HCT116 (cell line): ENCODE data around the gene RAB11A. TPM values are rescaled to one million over a fixed set of nuclear protein-coding genes. Genes with fewer than 3 reads are reported as not detected.

ENCODE experiments used
- ATAC-seq: fragments of 200-7000 bp; cut with Tn5 transposase; 2 replicates; pipeline ENCODE4 v1.9.1; 2020; ENCODE audit warnings: mild to moderate bottlenecking, moderate library complexity
- BruUV-seq: library from RNA; stranded (reverse); fragments of 400-500 nt; replicated peaks from 2 replicates; lab custom pipeline; 2021; lab: Mats Ljungman, UMichigan
- CTCF ChIA-PET: fragments of 300-600 bp; sonication (Branson Sonifier 250); formaldehyde crosslinking; loops from one replicate; lab custom pipeline; 2021; ENCODE audit warnings: antibody characterized with exemption; lab: Charles Lee
- POLR2A ChIA-PET: fragments of 300-600, 350-600 bp; sonication (Branson Sonifier 250); formaldehyde crosslinking; loops from one replicate; lab custom pipeline; 2021; ENCODE audit warnings: antibody characterized with exemption; lab: Charles Lee
- RAD21 ChIA-PET, 2 experiments: fragments of 300-600 bp; sonication (Branson Sonifier 250); formaldehyde crosslinking; loops; one replicate each; lab custom pipeline; 2023; ENCODE audit warnings: low total read pairs in 2 of 2; ENCODE audit not compliant: uncharacterized antibody in 2 of 2, unreplicated experiment in 2 of 2, low non-redundant PET in 1 of 2; lab: Charles Lee
- DNase-seq: peaks from one replicate; pipeline ENCODE4 v3.0.0-alpha.2; 2010; ENCODE audit warnings: low read depth, low spot score
- H2AFZ ChIP-seq: fragments of 200-600 bp; shearing (Covaris generic), sonication (generic); 2 replicates; pipeline ENCODE4 v1.6.1; 2017; ENCODE audit warnings: low read depth, mixed run types, mixed read lengths, antibody characterized with exemption, low read length; ENCODE audit not compliant: poor library complexity, severe bottlenecking
- H3K27ac ChIP-seq: 2 replicates; pipeline ENCODE4 v1.5.1; 2012; ENCODE audit warnings: low read depth, low read length
- H3K27me3 ChIP-seq: fragments of 200-600 bp; sonication (generic); 2 replicates; pipeline ENCODE4 v1.6.1; 2016; ENCODE audit warnings: mixed run types, low read length, mixed read lengths; ENCODE audit not compliant: insufficient read depth
- H3K36me3 ChIP-seq, 2 experiments: fragments of 200-500 bp in 1 of 2; fragments of 200-600 bp in 1 of 2; sonication (Bioruptor generic) in 1 of 2; sonication (generic) in 1 of 2; 2 replicates each; pipeline versions ENCODE4 v1.5.1 to v1.6.1; 2014 to 2016; ENCODE audit warnings: low read length in 2 of 2, inconsistent platforms in 1 of 2, mixed read lengths in 1 of 2, mixed run types in 1 of 2; ENCODE audit not compliant: insufficient read depth in 2 of 2, control insufficient read depth in 1 of 2
- H3K4me1 ChIP-seq, 2 experiments: fragments of 200-600 bp in 1 of 2; sonication (generic) in 1 of 2; 2 replicates each; pipeline versions ENCODE4 v1.5.1 to v1.6.1; 2012 to 2017; ENCODE audit warnings: low read length in 2 of 2, inconsistent platforms in 1 of 2, mild to moderate bottlenecking in 1 of 2, mixed read lengths in 1 of 2, mixed run types in 1 of 2, moderate library complexity in 1 of 2; ENCODE audit not compliant: insufficient read depth in 2 of 2, control insufficient read depth in 1 of 2
- H3K4me2 ChIP-seq: fragments of 200-600 bp; sonication (generic); 2 replicates; pipeline ENCODE4 v1.6.1; 2017; ENCODE audit warnings: mixed run types, low read length, mixed read lengths
- H3K4me3 ChIP-seq, 2 experiments: fragments of 200-600 bp in 1 of 2; sonication (generic) in 1 of 2; replicated peaks in 1 of 2; 2 replicates each; pipeline ENCODE4 v1.5.1; 2011 to 2016; ENCODE audit warnings: low read length in 2 of 2, control low read depth in 1 of 2, low read depth in 1 of 2, mild to moderate bottlenecking in 1 of 2, mixed read lengths in 1 of 2, mixed run types in 1 of 2
- H3K79me2 ChIP-seq: fragments of 200-600 bp; sonication (generic); 2 replicates; pipeline ENCODE4 v1.6.1; 2017; ENCODE audit warnings: mild to moderate bottlenecking, mixed run types, low read length, moderate library complexity, mixed read lengths; ENCODE audit not compliant: insufficient read depth
- H3K9ac ChIP-seq: fragments of 200-600 bp; sonication (generic); 2 replicates; pipeline ENCODE4 v1.6.1; 2016; ENCODE audit warnings: low read length, mixed read lengths
- H3K9me2 ChIP-seq: fragments of 200-600 bp; sonication (generic), shearing (Covaris generic); 2 replicates; pipeline ENCODE4 v1.6.1; 2017; ENCODE audit warnings: mixed run types, mild to moderate bottlenecking, moderate library complexity; ENCODE audit not compliant: insufficient read depth
- H3K9me3 ChIP-seq, 2 experiments: fragments of 200-500 bp in 1 of 2; fragments of 200-600 bp in 1 of 2; sonication (Bioruptor generic) in 1 of 2; sonication (generic) in 1 of 2; 2 replicates each; pipeline ENCODE4 v1.6.1; 2014 to 2017; ENCODE audit warnings: low read length in 2 of 2, mixed read lengths in 2 of 2, inconsistent platforms in 1 of 2, low read depth in 1 of 2, mild to moderate bottlenecking in 1 of 2, mixed run types in 1 of 2, moderate library complexity in 1 of 2; ENCODE audit not compliant: control insufficient read depth in 1 of 2, insufficient read depth in 1 of 2
- H4K20me1 ChIP-seq: fragments of 200-600 bp; sonication (generic), shearing (Covaris generic); 2 replicates; pipeline ENCODE4 v1.6.1; 2017; ENCODE audit warnings: mixed run types, mild to moderate bottlenecking, moderate library complexity; ENCODE audit not compliant: insufficient read depth
- ATF3 ChIP-seq: IDR thresholded peaks from 2 replicates; pipeline ENCODE4 v1.6.1; 2012
- EZH2 ChIP-seq: fragments of 200-600 bp; sonication (generic); IDR thresholded peaks from 2 replicates; pipeline ENCODE4 v1.6.1; 2017; ENCODE audit warnings: antibody characterized with exemption, mixed run types
- POLR2AphosphoS5 ChIP-seq: IDR thresholded peaks from 2 replicates; pipeline ENCODE4 v1.6.1; 2011; ENCODE audit warnings: mild to moderate bottlenecking, low read depth, low read length, moderate library complexity
- REST ChIP-seq: IDR thresholded peaks from 2 replicates; pipeline ENCODE4 v1.6.1; 2012; ENCODE audit warnings: low read depth
- SIN3A ChIP-seq: IDR thresholded peaks from 2 replicates; pipeline ENCODE4 v1.6.1; 2012; ENCODE audit warnings: low read depth
- TCF7L2 ChIP-seq: IDR thresholded peaks from 2 replicates; pipeline ENCODE4 v1.7.0; 2011; ENCODE audit warnings: borderline replicate concordance, inconsistent platforms; ENCODE audit not compliant: insufficient read depth, insufficient read length; ENCODE audit errors: extremely low read depth
- intact Hi-C: fragments of 100-400 bp; cut with micrococcal nuclease; formaldehyde crosslinking; loops from 2 replicates; pipeline ENCODE4 v1.10.0; 2022
- total RNA-seq: library from RNA; stranded (reverse); gene quantifications from one replicate; pipeline ENCODE4 v1.2.1, GENCODE V29; 2021; ENCODE audit not compliant: unreplicated experiment
- TF ChIP-seq, protein P1 (sequence below): IDR thresholded peaks from 2 replicates; pipeline ENCODE4 v1.6.1; 2011; ENCODE audit warnings: mild to moderate bottlenecking, low read length, moderate library complexity; ENCODE audit not compliant: insufficient replicate concordance; ENCODE audit errors: extremely low read depth

The RAB11A gene
- total RNA-seq, 1 experiment from 2014 or later: 234 TPM

DNA sequence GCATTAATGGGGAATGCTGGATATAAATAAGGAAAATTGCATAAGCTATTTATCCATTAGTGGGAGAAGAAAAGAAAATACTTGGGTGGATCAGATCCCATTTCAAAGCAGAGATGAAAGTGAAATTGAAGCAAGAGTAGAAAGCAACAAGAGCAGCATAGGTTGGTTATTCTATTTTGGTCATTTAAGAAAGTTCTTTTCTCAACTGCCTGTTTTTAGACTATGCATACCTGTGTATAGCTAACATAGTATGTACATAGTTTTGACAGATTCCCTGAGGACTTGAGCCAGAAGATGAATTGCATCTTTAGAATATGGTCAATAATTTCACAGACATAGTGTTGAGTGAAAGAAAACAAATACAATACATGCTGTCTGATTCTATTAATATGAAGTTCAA is 48.2 kb upstream of the RAB11A start:
- H4K20me1 ChIP-seq: no peaks in the 10 kb centered on the region
- H3K9me2 ChIP-seq: no peaks in the 10 kb centered on the region
- H3K27ac ChIP-seq: no peak overlapping the region
- H3K79me2 ChIP-seq: no peaks in the 10 kb centered on the region
- peaks cover 0 to 5% of the 10 kb centered on the region in 2 experiments; a peak in 1 of 4 replicates for H3K4me1 ChIP-seq
- no peaks in the 10 kb centered on the region for H3K27me3 ChIP-seq
- no peak for TF ChIP-seq POLR2AphosphoS5
- TF ChIP-seq, protein P1, sequence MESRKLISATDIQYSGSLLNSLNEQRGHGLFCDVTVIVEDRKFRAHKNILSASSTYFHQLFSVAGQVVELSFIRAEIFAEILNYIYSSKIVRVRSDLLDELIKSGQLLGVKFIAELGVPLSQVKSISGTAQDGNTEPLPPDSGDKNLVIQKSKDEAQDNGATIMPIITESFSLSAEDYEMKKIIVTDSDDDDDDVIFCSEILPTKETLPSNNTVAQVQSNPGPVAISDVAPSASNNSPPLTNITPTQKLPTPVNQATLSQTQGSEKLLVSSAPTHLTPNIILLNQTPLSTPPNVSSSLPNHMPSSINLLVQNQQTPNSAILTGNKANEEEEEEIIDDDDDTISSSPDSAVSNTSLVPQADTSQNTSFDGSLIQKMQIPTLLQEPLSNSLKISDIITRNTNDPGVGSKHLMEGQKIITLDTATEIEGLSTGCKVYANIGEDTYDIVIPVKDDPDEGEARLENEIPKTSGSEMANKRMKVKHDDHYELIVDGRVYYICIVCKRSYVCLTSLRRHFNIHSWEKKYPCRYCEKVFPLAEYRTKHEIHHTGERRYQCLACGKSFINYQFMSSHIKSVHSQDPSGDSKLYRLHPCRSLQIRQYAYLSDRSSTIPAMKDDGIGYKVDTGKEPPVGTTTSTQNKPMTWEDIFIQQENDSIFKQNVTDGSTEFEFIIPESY: no peak
- TF ChIP-seq REST: no peak
- TF ChIP-seq EZH2: no peak
- TF ChIP-seq ATF3: no peak
- TF ChIP-seq TCF7L2: no peak
- no peak for TF ChIP-seq SIN3A
- no peak for DNase-seq
- no peak overlapping the region for H3K4me3 ChIP-seq
- H3K9me3 ChIP-seq: no peaks in the 10 kb centered on the region
- H3K36me3 ChIP-seq: no peaks in the 10 kb centered on the region
- intact Hi-C loops: no loop called here
- H2AFZ ChIP-seq: no peak overlapping the region
- no peak overlapping the region for H3K4me2 ChIP-seq
- CTCF ChIA-PET: interaction anchor here (0.7 to 1.5 kb wide), 2 partner anchors 8 to 12 kb away, joined by 3 to 5 read pairs; no protein-coding TSS in a partner anchor
- no TSS peak for BruUV-seq
- POLR2A ChIA-PET: no interaction called here
- RAD21 ChIA-PET: no interaction called here
- no peak for ATAC-seq
- no peak overlapping the region for H3K9ac ChIP-seq
